Transverse colon (tissue), 4 donors: Measurements from ENCODE around the gene PIK3AP1.

Experiments used
- POLR2A ChIP-seq: fragments of 450-650 bp; IDR thresholded peaks from one replicate; pipeline ENCODE4 v1.6.1; 2016; ENCODE audit warnings: antibody characterized with exemption, mild to moderate bottlenecking, moderate library complexity
- POLR2AphosphoS5 ChIP-seq, 3 donors: sonication (generic); formaldehyde crosslinking; IDR thresholded peaks; one replicate each; pipeline ENCODE4 v1.6.1; 2016; ENCODE audit warnings: antibody characterized with exemption in 3 of 3
- TF ChIP-seq, protein P1 (sequence below), 5 experiments: fragments of 200-600 bp in 3 of 5; fragments of 450-650 bp in 2 of 5; sonication (generic) in 3 of 5; IDR thresholded peaks; 1 replicate in 2 of 5; 2 replicates in 3 of 5; pipeline ENCODE4 v1.5.1; 2016 to 2017; ENCODE audit warnings: antibody characterized with exemption in 5 of 5, inconsistent platforms in 3 of 5, mild to moderate bottlenecking in 2 of 5, moderate library complexity in 1 of 5

DNA sequence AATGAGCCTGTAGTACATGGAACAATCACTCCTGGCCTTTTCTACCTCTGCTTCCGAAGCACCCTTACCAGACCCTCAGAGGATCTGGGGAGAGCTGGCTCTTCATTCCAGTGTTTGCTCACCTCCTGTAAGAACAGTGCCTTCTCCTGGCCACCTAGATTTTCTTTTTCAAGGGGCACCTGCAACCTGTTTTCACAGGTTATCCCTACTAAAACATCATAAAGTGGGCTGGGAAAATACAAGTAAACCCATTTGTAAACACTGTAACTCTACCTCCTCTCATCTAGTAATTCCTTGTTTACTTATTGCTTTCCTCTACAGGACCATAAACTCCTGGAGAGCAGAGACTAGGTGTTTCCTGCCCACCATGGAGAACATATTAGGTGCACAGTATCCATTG is 1.1 kb downstream of the PIK3AP1 start:
- no peak for TF ChIP-seq POLR2AphosphoS5 (IDR thresholded peaks at IDR 0.05)
- TF ChIP-seq, protein P1, sequence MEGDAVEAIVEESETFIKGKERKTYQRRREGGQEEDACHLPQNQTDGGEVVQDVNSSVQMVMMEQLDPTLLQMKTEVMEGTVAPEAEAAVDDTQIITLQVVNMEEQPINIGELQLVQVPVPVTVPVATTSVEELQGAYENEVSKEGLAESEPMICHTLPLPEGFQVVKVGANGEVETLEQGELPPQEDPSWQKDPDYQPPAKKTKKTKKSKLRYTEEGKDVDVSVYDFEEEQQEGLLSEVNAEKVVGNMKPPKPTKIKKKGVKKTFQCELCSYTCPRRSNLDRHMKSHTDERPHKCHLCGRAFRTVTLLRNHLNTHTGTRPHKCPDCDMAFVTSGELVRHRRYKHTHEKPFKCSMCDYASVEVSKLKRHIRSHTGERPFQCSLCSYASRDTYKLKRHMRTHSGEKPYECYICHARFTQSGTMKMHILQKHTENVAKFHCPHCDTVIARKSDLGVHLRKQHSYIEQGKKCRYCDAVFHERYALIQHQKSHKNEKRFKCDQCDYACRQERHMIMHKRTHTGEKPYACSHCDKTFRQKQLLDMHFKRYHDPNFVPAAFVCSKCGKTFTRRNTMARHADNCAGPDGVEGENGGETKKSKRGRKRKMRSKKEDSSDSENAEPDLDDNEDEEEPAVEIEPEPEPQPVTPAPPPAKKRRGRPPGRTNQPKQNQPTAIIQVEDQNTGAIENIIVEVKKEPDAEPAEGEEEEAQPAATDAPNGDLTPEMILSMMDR (IDR thresholded peaks at IDR 0.05): no peak
- TF ChIP-seq POLR2A: no peak
